Activated CD8-positive, alpha-beta memory T cell treated with anti-CD3 and anti-CD28 coated beads for 1 hour (primary cell): Measurements from ENCODE around the gene NPHP3.

Source experiments
- DNase-seq, 2 donors: peaks; one replicate each; pipeline ENCODE4 v3.0.0-alpha.2; 2020; ENCODE audit warnings: low read depth in 1 of 2; ENCODE audit errors: extremely low read depth in 1 of 2

Gene NPHP3

DNA sequence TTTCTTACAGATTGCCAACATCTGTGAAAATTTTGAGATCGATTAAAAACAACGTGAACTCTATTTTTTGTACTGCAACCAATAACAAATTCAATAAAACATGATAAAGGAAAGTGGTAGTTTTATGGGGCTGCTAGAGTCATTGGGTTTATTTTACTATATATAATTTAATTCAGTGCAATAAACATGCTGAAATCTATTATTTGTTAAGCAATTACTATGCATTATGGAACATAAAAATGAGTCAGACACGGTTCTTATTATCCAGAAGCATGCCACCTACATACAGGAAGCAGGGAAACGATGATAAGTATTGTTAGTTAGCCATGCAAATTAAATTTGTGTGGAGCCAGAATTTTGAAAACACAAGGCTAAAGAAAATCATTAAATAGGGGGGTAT, 27.2 kb downstream of the NPHP3 start:
- no peak for DNase-seq

DNA sequence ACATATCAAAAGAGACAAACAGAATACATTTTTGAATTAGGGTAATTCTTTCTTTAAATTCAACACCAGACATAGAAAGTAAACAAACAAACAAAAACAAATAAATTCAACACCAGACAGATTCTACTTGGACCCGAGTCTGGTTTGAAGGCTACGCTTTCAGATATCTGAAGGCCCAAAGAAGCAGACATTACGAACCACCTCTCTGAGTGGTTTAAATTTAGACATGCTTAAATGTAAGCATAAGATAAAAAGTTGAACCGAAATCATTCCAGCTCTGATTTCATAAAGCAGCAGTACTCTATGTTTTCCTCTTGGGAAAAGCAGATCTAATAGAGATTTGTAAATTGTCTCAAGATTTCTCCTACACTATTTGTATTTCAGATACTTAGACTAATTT, 32.2 kb downstream of the NPHP3 start:
- no peak for DNase-seq

- DNase-seq, result no peak
These were observed 40.0 kb downstream of the NPHP3 start for GRCh38 chr3:132682201-132682600.

GRCh38 chr3:132681421-132681820, 40.8 kb downstream of the NPHP3 start:
- no peak for DNase-seq

- DNase-seq, result no peak
These were observed 42.3 kb downstream of the NPHP3 start for GRCh38 chr3:132679911-132680310.

DNA sequence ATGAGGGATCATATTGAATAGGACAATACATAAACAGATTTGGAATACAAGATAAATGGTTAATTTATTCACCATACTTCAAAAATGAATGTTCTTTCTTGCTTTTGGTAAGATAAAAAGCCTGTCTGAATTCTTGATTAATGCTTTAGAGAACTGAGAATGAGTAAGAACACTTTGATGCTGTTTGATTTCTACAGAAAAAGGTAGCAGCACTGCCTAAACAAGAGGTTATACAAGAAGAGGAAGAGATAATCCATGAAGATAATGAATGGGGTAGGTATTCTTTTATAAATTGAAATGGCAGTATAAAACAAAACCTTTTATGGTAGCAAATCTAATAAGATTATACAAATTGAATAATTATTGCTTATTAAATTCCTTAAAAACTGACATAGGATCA, 46.8 kb downstream of the NPHP3 start:
- no peak for DNase-seq

- DNase-seq, result no peak
These were observed 52.9 kb downstream of the NPHP3 start for GRCh38 chr3:132669256-132669777.

DNA sequence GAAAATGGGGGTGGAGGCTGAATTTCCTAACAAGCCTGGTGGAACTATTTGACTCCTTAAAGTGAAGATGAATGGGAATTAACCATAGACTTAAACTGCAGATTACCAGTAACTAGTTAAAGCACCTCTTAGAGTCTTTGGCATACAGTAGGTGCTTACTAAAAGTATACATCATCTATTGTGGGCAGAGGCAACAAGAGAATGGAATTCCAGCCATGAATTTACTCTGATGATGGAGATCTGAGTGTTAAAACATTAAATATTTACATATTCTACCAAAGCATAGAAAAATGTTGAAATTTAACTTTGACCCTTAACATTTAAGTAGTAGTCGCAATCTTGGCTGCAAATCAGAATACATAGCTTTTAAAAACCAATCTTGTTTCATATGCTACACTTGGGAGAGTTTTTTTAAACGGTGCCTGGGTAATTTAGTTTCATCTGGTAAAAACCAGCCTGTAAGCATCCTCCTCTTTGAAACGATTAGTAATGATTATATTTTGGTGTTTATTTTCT, 56.9 kb downstream of the NPHP3 start:
- no peak for DNase-seq

- no peak for DNase-seq
These were observed 60.0 kb downstream of the NPHP3 start for GRCh38 chr3:132662212-132662611.

DNA sequence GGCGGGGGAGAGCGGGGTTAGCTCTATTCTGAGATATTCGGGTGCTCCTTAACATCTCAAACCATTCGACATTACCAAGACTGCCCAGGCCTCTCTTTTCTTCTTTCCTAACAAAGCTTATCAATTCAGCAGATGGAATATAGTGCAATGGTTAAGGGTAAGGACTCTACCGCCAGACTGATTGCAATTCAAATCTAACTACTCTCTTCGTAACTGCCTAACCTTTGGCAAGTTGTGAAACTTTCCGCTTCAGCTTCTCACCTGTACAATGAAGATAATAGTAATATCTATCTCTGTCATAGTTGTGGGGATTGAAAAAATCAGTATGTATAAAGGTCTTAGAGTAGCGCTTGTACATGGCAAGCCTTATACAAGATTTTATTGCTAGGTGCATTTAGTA, 61.1 kb downstream of the NPHP3 start:
- no peak for DNase-seq

- DNase-seq, result no peak
These were observed 61.5 kb downstream of the NPHP3 start for GRCh38 chr3:132660811-132661070.

DNA sequence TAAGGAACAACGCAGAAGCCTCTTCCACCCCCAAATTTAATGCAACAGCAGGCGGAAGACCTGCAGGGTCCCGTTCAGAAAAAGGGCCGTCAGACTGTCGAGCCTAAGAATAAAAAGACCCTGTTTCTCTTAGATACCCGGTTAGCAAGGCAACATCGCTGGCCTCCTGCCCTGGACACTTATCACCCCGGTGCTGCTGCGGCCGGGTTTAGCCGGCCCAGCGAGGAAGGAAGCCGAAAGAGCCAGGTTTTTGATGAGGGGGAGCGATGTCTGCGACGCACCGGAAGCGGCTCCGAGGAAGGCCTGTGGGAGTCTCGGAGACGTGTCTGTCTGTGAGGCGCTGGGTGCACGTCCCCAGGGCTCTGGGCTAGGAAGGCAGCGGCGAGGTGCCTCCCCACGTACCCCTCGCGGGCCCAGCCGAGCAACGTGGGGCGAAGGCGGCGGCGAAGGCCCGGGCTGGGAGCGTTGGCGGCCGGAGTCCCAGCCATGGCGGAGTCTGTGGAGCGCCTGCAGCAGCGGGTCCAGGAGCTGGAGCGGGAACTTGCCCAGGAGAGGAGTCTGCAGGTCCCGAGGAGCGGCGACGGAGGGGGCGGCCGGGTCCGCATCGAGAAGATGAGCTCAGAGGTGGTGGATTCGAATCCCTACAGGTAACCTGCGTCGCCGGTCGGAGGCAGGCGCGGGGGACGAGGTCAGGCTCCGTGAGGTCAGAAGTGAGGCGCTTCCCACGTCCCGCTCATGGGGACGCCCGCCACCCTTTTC, 62.0 kb downstream of the NPHP3 start, which contains the start of gene UBA5:
TSS of gene UBA5 (plus strand) at position 278 of the 759 bp plus-strand sequence. CDS start at position 487, 209 bp downstream.
- peak in 1 of 2 donors; percentile 47 for DNase-seq

- DNase-seq, result peak in 1 of 2 donors; percentile 3
These were observed 62.7 kb downstream of the NPHP3 start, which contains the start of gene ACAD11 for GRCh38 chr3:132659365-132660051. TSS of gene ACAD11 (minus strand) at chr3:132659809. CDS start at chr3:132659751, 58 bp downstream.

DNA sequence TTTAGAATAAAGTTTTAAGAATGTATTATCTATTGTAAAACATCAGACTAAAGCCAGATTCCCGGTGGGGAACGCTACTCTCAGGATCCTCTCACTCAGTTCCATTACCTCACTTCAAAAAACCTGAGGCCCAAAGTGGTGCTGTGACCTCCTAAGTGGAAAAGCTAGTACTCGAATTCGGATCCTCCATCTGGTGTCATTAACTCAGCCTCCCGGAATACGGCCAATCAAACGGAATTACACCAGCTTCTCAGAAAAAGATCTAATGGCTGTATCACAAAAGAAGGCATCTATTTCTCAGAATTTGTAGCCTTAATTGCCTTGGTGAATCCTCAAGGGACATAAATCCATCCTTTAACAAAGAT, 63.2 kb downstream of the NPHP3 start:
- DNase-seq, result no peak

GRCh38 chr3:132657869-132658747, 64.1 kb downstream of the NPHP3 start:
- no peak for DNase-seq

DNA sequence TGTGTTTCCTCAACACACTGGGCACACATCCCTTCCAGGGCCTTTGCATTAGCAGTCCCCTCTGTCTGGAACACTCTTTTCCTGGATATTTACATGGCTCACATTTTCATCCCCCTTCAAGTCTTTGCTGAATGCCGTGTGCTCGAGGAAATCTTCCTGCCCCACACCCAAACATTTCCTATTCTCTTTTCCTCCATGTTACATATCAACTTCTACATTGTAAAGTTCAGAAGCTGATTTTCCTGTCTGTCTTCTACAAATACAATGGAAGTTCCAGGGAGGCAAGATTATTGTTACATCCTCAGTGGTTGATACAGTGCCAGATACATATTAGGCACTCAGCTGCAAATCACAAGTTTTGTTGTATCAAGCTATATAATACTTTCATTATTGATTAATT, 66.7 kb downstream of the NPHP3 start:
- DNase-seq, result no peak

DNA sequence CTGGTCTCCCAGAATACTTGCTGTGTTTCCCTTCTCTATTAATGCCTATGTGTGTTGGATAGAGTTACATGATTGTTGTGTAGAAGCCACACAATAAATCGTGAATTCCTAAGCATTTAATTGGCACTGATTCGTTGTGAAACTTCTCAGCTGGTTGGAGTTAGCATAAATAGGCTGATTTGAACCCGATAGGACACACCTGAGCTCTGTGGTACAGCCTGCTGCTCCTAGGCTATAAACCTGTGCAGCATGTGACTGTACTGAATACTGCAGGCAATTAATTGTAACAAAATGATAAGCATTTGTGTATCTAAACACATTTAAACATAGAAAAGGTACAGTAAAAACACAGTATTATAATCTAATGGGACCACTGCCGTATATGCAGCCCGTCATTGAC, 67.5 kb downstream of the NPHP3 start:
- DNase-seq, result no peak

DNA sequence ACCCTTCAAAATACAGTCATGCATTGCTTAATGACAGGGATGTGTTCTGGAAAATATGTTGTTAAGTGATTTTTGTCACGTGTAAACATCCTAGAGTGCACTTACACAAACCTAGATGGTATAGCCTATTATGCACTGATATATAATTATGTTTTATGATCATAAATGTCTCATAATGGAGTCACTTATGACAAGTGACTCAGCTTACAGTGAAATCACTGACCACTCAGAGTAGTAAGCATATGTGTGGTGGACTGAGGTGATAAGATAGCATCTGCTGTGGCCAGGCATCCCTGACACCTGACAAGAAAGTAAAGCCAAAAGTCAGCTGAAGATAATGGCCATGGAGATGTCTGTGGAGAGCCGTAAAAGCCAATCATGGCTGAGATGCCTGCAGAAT, 68.0 kb downstream of the NPHP3 start:
- DNase-seq, result no peak

GRCh38 chr3:132652640-132653270, 69.5 kb downstream of the NPHP3 start:
- DNase-seq, result no peak

DNA sequence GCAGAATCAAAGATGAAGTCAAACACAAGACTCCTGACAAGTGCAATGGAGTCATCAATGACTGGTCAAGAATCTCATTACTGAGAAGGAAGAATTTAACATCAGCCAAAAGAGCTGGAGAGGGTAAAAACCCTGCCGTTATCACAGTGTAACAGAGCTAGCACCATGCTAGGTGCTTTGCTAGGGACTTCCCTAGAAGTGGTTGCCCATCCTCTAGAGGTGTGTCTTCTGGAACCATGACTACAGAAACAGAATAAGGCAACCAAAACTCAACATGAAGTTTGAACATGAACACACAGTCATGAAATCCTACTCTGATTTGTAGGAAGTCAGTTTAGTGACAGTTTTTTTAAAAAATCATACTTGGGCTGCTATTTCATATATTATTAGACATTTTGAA, 72.1 kb downstream of the NPHP3 start:
- no peak for DNase-seq

DNA sequence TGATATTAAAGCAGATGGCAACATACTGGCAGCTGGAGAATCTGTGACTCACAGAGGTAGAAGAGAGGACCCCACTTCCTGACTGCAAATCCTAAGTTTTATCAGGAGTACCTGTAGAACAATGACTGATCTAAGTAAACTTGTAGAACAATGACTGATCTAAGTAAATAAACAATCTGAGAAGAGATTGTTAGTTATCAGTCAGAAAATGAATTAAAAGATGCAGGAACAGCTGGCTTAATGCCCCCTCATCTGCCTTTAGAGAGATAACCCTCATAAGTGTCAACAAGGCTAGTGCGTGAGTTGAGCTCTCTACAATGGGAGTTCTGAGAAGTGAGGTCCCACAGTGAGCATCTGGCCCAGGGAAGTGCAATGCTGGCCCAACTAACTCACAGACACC, 77.2 kb downstream of the NPHP3 start:
- no peak for DNase-seq
